HG03175 (cell line): Measurements from ENCODE around the gene RHEX.
A peak's percentile ranks its signal among the peaks of the same experiment; 100 is the strongest.
"Not testable (repeated sequence)": the region's sequence is repeated elsewhere in the genome, so short reads cannot be mapped to it uniquely, and the experiment has no call there.

Experiments
- ATAC-seq: cut with Tn5 transposase; IDR thresholded peaks from one replicate; pipeline ENCODE4 v1.9.1; 2021; ENCODE audit warnings: mild to moderate bottlenecking, moderate library complexity; ENCODE audit not compliant: unreplicated experiment

RHEX gene

DNA sequence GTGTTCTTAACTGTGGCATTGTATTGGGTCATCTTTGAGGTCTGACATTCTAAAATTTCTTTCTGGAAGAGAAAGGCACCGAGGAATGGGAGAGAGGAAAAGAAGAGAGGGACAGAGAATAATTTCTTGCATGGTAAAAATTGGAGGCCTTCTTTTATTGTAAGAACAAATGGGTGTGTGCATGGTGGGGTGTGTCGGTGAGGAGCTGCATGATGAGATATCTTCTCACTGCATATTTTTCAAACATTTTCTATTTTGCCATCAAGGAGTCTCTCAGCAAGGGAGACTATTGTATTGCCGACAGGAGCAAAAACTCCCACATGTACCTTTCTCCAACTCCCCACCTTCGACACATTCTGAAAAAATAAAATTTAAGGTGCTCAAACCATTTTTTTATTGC is 22.8 kb upstream of the RHEX start:
- ATAC-seq = no peak

DNA sequence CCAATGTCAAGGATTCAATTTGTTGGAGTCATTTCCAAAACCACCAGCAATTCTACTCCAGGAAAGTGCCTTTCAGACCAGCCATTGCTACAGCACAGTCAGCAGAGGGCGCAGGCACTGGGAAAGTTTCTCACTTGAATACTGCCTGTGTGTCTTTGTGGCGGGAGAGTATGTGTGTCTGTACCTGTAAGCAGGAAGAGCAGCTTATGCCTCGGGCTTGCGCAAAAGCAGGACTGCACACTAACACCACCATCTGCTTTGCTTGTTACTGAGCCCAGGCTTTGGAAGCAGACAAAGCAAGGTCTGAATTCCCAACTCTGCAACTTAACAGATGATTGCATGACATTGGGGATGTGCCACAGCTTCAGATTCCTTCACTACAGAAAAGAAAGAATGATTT is 22.3 kb upstream of the RHEX start:
- ATAC-seq = peak; percentile 69

DNA sequence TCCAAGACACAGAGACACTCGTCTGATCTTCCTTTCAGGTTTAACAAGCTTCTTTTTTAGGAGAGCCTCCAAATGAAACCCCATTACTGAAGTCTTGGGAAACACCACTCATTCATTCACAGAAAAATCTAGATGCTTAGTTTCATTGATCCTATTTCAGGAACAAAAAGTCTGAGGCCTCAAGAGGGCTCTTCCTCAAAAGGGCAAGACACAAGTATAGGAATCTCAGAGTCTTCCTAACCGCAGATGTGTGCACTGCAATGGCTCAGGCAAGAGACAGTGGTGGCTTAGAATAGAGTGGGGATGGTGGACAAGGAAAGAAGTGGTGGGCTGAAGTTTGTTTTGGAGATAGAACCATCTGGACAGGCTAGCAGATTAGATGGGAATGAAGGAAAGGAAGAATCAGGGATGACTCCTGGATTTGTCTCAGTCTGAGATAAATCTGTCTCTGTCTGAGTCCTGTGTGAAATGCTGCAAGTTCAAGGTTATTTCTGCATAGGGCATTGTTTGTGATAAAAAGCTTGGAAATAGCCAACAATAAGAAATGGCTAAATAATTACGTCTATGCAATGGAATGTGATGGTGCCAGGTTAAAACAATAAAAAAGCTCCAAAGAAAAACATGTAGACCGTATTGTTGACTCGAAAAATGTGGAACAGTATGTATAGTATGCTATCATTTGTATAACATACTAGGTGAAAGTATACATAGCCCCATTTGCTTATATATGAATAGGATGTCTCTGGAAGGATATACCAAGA is 20.4 kb upstream of the RHEX start:
- ATAC-seq = no peak

DNA sequence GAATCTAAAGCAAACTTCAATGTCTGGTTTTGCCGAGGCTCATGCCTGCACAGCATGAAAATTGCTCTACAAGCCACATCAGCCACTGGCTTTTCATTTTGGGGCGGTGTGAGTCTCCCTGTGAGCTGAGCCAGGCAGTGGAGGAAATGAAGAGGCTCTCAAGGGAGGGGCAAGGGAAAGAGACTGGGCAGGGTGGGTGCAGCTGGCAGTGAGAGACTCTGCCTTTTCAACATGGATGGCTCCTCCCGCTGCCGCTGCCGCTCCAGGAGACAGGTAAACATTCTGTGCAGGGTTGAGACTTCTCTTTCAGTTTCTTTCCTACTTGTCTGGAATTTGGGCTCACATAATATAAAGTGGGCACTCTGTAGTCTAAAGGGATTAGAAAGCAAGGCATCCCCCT is 17.9 kb upstream of the RHEX start:
- ATAC-seq = no peak

DNA sequence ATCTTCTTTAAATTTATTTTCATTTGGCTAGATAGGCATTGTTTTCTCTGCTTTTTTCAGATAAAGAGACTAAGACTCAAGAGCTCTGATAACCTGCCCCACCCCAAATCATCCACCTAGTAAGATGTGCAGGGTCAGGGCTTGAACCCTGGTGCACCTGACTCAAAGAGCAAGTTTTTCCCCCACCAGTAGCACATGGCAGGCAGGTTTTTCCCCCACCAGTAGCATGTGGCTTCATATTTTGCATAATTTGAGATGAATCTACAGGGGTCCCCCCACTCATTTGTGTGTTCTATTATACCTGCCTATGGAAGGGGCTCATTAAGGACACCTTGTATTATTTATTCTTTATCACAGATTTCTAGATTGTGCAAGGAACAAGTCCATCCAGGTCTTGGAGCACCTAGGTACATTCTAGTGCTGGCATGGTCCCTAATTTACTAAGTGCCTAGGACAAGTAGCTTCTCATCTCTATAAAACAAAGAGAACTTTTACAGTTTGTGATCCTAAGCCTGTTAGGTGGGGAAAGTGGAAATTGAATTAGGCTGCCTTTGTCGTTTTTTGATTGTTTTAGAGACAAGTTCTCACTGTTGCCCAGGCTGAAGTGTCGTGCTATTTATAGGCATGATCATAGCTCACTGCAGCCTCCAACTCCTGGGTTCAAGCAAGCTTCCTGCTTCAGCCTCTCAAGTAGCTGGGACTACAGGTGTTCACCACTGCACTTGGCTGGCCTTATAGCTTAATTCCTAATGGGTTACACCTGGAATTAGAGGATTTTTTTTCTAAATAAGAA is 16.1 kb upstream of the RHEX start:
- ATAC-seq = no peak

DNA sequence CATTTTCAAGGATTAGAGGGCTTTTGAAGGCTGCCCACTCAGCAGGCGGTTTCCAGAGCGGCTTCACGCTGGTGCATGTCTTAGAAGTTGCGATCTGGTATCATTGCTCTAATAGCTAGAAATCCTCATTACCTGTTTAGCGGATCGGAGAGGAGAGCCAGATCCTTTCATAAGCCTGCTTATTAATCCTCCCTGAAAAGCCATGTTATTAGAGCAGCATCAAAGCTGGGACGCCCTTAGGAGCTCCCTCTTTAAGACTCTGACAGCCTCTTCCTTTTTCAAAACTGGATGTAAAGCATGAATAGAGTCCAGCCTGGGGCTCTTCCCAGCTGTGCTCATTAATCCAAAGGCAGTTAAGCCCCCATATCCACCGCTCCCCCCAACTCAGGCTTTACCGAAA is 15.4 kb upstream of the RHEX start:
- ATAC-seq = no peak

DNA sequence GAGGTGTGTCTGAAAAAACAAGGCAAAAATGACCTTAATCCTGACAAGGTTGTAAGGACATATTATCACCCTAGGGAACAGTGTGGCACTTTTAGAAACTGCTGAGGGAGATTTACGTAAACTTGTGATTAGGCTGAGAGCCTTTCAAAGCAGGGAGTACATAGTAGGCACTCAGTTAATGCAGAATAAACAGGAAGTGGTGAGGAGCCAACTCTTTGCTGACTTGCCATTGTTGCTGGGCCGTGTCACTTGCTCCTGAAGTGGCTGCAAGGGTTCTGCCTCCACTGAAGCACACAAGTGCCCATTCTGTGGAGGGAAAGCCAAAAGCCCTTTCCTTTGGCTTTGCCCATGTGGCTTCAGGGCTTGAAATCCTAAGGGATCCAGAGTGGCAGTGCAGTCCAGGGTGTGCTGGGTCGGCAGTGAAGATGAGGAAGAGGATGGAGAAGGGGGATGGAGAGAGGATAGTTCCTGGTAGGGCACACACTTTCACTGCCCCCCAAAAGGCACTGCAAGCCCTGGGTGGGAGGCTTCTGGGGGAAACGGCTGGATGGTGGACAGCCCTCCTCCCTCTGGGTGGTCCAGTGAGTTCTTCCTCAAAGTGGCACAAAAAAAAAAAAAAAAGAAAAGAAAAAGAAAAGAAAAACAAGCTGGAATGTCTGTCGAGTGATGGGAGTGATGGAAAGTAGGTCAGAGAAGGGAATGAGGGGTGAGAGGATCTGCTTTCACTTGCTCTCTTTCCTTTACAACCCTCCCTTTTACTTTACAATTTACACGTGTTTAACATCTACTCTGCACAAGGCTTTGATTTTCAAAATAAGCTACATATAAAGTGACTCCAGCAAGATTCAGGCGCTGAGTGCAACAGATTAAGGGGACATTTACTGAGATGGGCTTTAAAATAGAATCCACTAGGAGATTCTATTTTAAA is 13.7 kb upstream of the RHEX start:
- ATAC-seq = no peak

DNA sequence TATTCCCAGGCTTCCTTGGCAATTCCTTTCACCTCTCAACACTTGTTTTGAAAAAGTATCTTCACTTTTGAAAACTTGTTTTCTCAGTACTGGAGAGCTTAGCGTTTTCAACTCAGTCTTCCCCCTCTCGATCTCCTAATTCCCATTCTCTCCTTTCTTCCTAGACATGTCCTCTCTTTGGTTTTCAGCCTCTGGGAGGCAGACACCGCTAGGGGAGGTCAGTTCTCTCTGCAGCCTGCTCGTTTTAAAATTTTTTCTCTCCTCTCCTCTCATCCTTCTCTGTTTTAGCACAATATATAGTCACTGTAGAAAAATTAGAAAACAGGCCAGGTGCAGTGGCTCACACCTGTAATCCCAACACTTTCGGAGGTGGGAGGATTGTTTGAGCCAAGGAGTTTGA is 12.6 kb upstream of the RHEX start:
- ATAC-seq = no peak

DNA sequence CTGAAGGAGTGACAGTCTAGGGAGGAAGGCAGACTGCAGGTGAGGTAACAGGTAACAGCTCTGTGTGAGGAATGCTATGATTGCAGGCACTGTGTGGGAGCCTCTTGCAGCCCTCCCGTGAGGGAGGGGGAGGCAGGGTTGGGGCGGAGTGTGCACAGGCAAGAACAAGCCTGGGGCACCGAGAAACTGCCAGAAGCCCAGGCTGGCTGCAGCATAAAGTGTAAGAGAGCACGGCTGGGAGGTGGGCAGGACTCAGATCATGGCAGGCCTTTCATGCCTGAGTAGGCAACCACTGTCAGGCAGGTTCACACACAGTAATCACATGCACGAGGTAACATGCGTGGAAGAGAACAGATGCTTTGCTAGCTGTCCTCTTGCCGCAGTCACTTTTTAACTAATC is 11.3 kb upstream of the RHEX start:
- peak; percentile 64 for ATAC-seq

DNA sequence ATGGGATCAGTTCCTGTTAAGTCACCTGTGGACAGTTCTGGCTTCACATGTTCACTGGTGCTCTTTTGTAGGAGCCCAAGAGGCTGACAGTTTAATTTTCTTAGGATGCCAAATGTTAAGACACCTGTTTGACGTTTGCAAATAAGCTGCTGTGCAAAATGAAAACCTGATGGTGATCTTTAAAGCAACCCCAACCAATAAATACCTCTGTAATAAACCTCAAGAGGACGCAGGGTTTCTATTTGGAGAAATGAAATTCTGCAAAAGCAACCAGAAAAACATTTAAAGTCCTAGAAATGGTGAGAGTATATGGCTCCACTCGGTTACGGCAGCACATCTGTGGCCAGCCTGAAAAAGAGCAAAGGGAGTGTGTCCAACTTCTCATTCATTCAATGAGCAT is 5.7 kb upstream of the RHEX start:
- no peak for ATAC-seq

DNA sequence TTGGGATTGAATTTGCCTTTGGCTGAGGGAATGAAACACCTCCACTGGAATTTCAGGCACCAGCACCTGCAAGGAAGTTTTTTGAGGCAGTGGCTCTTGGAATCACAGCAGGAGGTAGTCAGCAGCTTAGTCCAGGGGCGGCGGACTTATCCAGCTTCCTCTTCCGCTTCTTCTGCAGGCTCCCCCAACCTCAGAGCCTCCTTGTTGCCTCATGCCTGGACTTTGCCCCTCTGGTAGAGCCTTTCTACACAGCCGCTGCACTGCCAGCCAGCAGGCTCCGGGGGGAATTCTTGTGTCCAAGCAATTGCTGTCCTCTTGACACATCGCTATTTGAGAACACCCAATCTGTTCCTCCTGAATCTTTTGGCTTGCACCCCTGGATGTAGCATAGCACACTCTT is 4.4 kb upstream of the RHEX start:
- ATAC-seq = no peak

DNA sequence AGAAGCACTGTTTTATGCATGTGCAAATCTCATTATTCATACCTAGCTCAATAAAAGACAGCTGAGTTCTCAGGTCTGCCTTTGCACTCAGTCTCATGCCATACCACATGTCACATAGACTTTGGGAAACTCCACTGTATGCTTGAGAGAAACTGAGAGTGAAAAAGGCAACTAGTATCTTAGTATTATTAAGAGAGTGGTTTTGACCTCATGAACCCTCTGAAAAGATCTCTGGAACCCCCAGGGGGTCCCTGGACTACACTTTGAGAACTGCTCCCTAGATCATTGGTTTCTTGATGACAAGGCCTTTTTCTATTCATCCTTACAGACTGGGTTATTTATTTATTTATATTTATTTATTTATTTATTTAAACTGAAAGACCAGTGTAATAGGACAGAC is 3.7 kb upstream of the RHEX start:
- ATAC-seq = peak; percentile 53

DNA sequence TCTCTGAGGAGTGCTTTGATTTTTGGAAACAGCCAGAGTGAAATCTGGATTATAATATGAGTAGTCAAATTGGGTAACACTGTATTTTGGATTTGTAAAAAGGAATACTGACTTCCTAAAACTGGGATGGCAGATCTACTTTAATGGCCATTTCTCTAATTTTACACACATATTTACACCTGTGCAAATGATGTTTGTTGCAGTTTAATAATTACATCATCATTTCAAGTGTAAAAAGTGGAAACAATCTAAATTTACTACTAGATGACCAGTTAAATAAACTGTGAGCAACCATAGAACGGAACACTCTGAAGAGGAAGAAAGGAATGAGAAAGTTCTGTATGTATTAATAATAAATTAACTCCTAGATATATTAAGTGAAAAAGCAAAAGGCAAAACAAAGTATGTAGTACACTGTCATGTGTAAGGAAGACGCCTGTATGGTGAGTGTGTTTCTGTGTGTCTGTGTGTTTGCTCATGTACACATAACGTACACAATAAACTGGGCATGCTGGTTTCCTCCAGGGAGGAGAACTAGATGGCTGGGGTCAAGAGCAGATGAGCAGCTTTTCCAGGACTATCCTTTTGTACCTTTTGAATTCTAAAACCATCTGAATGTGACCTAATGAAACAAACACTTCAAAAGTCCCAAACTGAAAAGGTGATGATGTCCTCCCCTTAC is 2.9 kb upstream of the RHEX start:
- no peak for ATAC-seq

DNA sequence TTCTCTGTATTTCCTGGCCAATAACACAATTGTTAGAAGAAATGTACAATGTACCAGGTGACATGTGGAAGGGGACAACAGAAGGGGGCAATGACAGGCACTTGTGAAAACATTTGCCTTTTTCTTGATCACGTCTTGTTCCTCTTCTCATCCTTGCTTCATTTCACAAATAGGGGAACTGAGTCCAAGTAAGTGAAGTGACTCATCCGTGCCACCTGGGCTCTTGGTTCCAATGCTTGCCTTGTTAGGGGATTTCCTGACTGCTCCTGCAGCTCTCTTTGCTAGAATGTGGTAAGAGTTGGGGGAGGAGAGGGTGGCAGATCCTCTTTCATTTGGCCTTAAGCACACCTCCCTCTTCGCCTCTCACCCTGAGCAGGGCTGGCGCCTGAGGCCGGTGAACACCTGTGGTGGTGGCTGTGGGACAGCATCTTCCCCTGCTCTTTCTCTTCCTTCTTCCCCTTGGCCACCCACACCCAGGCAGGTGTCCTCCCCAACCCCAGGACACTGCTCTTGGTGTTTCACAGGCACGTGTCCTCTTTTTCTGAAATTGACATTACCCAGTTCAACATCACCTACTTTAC is 2.2 kb upstream of the RHEX start:
- peak; percentile 86 for ATAC-seq

DNA sequence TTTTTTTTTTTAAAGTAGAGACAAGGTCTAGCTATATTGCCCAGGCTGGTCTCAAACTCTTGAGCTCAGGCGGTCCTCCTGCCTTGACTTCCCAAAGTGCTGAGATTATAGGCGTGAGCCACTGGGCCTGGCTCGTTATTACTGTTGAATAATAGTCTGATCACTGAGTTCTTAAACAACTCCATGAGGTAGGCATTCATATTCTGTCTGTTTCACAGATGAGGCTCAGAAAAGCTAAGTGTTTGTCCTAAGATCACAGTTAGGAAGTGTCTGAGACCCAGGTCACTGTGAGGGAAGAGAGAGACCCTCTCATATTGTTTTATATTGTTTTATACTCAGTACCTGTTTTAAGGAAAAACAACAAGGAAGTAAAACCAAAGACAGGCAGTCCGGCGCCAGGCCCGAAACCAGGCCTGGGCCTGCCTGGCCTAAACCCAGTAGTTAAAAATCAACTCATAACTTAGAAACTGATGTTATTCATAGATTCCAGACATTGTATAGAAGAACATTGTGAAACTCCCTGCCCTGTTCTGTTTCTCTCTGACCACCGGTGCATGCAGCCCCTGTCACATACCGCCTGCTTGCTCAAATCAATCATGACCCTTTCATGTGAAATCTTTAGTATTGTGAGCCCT is 625 bp upstream of the RHEX start:
- not testable (repeated sequence) for ATAC-seq

DNA sequence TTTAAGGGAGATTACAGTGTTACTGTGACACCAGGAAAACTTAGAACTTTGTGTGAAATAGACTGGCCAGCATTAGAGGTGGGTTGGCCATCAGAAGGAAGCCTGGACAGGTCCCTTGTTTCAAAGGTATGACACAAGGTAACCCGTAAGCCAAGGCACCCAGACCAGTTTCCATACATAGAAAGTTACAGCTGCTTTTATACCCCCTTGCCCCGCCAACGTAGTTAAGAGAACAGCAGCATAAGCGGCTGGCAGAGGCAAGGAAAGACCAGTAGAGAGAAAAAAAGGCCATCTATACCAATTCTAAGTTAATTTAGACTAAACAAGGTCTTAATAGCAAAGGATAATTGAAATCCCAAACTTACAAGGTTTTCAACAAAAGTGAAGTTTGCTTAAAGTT is 643 bp downstream of the RHEX start:
- not testable (repeated sequence) for ATAC-seq

DNA sequence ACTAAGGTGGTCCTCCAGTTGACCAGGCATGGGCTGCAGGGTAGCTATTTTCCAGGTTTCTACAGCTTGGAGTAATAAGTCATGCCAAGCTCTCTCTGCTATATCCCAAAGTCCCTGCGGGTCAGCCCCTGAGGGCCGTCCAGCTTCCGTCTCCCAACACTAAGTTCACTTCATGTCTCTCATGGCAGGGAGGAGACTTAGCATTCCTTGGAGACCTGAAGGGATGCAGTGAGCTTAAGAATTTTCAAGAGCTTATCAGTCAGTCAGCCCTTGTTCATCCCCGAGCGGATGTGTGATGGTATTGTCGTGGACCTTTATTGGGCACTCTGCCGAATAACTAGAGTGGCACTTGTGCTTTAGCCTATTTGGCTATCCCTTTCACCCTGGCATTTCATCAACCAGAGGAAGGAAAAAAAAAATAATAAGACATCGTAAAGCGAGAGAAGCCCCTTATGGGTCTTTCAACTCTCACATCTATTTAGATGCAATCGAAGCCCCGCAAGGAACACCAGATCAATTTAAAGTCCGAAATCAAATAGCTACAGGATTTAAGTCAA is 2.2 kb downstream of the RHEX start:
- not testable (repeated sequence) for ATAC-seq

DNA sequence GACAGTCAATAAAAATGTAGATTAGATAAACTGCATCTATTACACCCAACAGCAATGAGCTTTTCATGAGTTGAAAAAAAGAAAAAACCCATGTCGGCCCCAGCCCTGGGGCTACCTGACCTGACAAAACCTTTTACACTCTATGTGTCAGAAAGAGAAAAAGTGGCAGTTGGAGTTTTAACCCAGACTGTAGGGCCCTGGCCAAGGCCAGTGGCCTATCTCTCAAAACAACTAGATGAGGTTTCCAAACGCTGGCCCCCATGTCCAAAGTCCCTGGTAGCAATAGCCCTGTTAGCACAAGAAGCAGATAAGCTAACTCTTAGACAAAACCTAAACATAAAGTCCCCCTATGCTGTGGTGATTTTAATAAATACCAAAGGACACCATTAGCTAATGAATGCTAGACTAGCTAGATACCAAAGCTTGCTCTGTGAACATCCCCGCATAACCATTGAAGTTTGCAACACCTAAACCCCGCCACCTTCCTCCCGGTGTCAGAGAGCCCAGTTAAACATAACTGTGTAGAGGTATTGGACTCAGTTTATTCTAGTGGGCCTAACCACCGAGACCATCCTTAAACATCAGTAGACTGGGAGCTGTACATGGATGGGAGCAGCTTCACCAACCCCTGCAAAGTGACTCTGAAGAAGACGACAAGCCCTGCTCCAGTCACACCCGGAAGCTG is 2.8 kb downstream of the RHEX start:
- not testable (repeated sequence) for ATAC-seq

DNA sequence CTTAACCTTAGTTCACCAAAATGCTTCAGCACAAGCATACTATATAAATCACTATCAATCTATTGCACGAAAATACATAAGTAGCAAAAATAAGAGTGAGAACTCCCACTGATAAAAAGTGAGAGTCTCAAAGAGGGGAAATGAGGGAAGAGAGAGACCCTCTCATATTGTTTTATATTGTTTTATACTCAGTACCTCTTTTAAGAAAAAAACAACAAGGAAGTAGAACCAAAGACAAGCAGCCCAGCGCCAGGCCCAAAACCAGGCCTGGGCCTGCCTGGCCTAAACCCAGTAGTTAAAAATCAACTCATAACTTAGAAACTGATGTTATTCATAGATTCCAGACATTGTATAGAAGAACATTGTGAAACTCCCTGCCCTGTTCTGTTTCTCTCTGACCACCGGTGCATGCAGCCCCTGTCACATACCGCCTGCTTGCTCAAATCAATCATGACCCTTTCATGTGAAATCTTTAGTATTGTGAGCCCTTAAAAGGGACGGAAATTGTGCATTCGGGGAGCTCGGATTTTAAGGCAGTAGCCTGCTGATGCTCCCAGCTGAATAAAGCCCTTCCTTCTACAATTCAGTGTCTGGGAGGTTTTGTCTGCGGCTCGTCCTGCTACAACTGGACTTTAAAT is 5.4 kb downstream of the RHEX start:
- ATAC-seq = not testable (repeated sequence)
